OCI-LY1 (cell line): Measurements from ENCODE around the gene LRIT3.

ENCODE experiments used
- H2AFZ ChIP-seq: fragments of 200-600 bp; sonication (generic), shearing (Covaris generic); 2 replicates; pipeline ENCODE4 v1.6.0; 2014; ENCODE audit warnings: antibody characterized with exemption, mild to moderate bottlenecking, low read length
- H3F3A ChIP-seq: fragments of 200-600 bp; sonication (generic), shearing (Covaris generic); 2 replicates; pipeline ENCODE4 v1.6.0; 2014; ENCODE audit warnings: mild to moderate bottlenecking, antibody characterized with exemption, low read length, moderate library complexity; ENCODE audit not compliant: insufficient read depth
- H3K27ac ChIP-seq: fragments of 200-600 bp; sonication (generic); 2 replicates; pipeline ENCODE4 v1.5.1; 2014; ENCODE audit warnings: low read length, mixed run types, mild to moderate bottlenecking, low read depth; ENCODE audit not compliant: poor library complexity, severe bottlenecking
- H3K27me3 ChIP-seq: fragments of 200-600 bp; sonication (generic); 2 replicates; pipeline ENCODE4 v1.6.0; 2014; ENCODE audit warnings: antibody characterized with exemption, mild to moderate bottlenecking, low read length, moderate library complexity; ENCODE audit not compliant: insufficient read depth
- H3K36me3 ChIP-seq: fragments of 200-600 bp; sonication (generic); 2 replicates; pipeline ENCODE4 v1.6.1; 2014; ENCODE audit warnings: mild to moderate bottlenecking, antibody characterized with exemption, low read length, moderate library complexity, mixed read lengths; ENCODE audit not compliant: insufficient read depth
- H3K4me1 ChIP-seq: fragments of 200-600 bp; sonication (generic); 2 replicates; pipeline ENCODE4 v1.5.1; 2014; ENCODE audit warnings: mild to moderate bottlenecking, low read length, moderate library complexity; ENCODE audit not compliant: insufficient read depth, severe bottlenecking
- H3K4me2 ChIP-seq: fragments of 200-600 bp; sonication (generic), shearing (Covaris generic); 2 replicates; pipeline ENCODE4 v1.6.1; 2014; ENCODE audit warnings: low read length
- H3K4me3 ChIP-seq: fragments of 200-600 bp; sonication (generic); 2 replicates; pipeline ENCODE4 v1.5.1; 2014; ENCODE audit warnings: low read length, low read depth, mild to moderate bottlenecking, mixed read lengths; ENCODE audit not compliant: poor library complexity, severe bottlenecking
- H3K79me2 ChIP-seq: fragments of 200-600 bp; shearing (Covaris generic); 2 replicates; pipeline ENCODE4 v1.6.1; 2016; ENCODE audit warnings: mixed run types, low read length, mixed read lengths; ENCODE audit not compliant: insufficient read depth
- H3K9ac ChIP-seq: fragments of 200-600 bp; sonication (generic), shearing (Covaris generic); 2 replicates; pipeline ENCODE4 v1.6.1; 2014; ENCODE audit warnings: mild to moderate bottlenecking, low read length, mixed read lengths
- H3K9me2 ChIP-seq: fragments of 200-600 bp; sonication (generic), shearing (Covaris generic); 2 replicates; pipeline ENCODE4 v1.6.1; 2014; ENCODE audit warnings: low read depth, mild to moderate bottlenecking, low read length, mixed read lengths
- H3K9me3 ChIP-seq: fragments of 200-600 bp; shearing (Covaris generic); 2 replicates; pipeline ENCODE4 v1.6.1; 2014; ENCODE audit warnings: low read length, mixed read lengths
- H4K20me1 ChIP-seq: fragments of 200-600 bp; sonication (generic), shearing (Covaris generic); 2 replicates; pipeline ENCODE4 v1.6.0; 2016; ENCODE audit warnings: mild to moderate bottlenecking, low read length; ENCODE audit not compliant: insufficient read depth
- CTCF ChIP-seq: fragments of 200-600 bp; sonication (generic), shearing (Covaris generic); IDR thresholded peaks from 2 replicates; pipeline ENCODE4 v1.5.1; 2017; ENCODE audit warnings: mild to moderate bottlenecking, antibody characterized with exemption, low read length, moderate library complexity, mixed read lengths
- EZH2 ChIP-seq: fragments of 200-600 bp; sonication (generic), shearing (Covaris generic); IDR thresholded peaks from 2 replicates; pipeline ENCODE4 v1.8.0; 2017; ENCODE audit warnings: borderline replicate concordance, mixed run types, mild to moderate bottlenecking, antibody characterized with exemption, low read length, moderate library complexity, mixed read lengths

LRIT3 gene

GRCh38 chr4:109890076-109890475 lies 42.2 kb downstream of the LRIT3 start:
- TF ChIP-seq CTCF (no peak), EZH2 (no peak)
- H4K20me1 ChIP-seq = no peaks in the 10 kb centered on the region
- H3F3A ChIP-seq = no peaks in the 10 kb centered on the region
- no peaks in the 10 kb centered on the region for H3K4me1 ChIP-seq
- no peaks in the 10 kb centered on the region for H3K27me3 ChIP-seq
- H3K4me3 ChIP-seq = no peak overlapping the region
- no peak overlapping the region for H3K27ac ChIP-seq
- no peaks in the 10 kb centered on the region for H3K9me2 ChIP-seq
- no peak overlapping the region for H3K9ac ChIP-seq
- H2AFZ ChIP-seq = no peak overlapping the region
- H3K36me3 ChIP-seq = no peaks in the 10 kb centered on the region
- H3K4me2 ChIP-seq = no peak overlapping the region
- H3K9me3 ChIP-seq = no peaks in the 10 kb centered on the region
- H3K79me2 ChIP-seq = no peaks in the 10 kb centered on the region

- Histone ChIP-seq H3K4me3 (no peak overlapping the region), H3F3A (no peaks in the 10 kb centered on the region), H3K4me2 (no peak overlapping the region), H3K27me3 (no peaks in the 10 kb centered on the region), H4K20me1 (no peaks in the 10 kb centered on the region), H3K27ac (no peak overlapping the region), H2AFZ (no peak overlapping the region), H3K36me3 (no peaks in the 10 kb centered on the region), H3K4me1 (no peaks in the 10 kb centered on the region), H3K9ac (no peak overlapping the region), H3K9me2 (no peaks in the 10 kb centered on the region), H3K79me2 (no peaks in the 10 kb centered on the region), H3K9me3 (no peaks in the 10 kb centered on the region)
- TF ChIP-seq CTCF (no peak), EZH2 (no peak)
Measured at GRCh38 chr4:109902559-109903251, 54.8 kb downstream of the LRIT3 start.

- no peak overlapping the region for H3K27ac ChIP-seq
- H3K36me3 ChIP-seq = no peaks in the 10 kb centered on the region
- H3K79me2 ChIP-seq = no peaks in the 10 kb centered on the region
- no peaks in the 10 kb centered on the region for H3K9me2 ChIP-seq
- H3K4me3 ChIP-seq = no peak overlapping the region
- H3K9ac ChIP-seq = no peak overlapping the region
- TF ChIP-seq EZH2 = no peak
- H3K4me1 ChIP-seq = no peaks in the 10 kb centered on the region
- no peaks in the 10 kb centered on the region for H3K27me3 ChIP-seq
- H2AFZ ChIP-seq = no peak overlapping the region
- no peak overlapping the region for H3K4me2 ChIP-seq
- H3F3A ChIP-seq = no peaks in the 10 kb centered on the region
- H3K9me3 ChIP-seq = no peaks in the 10 kb centered on the region
- no peaks in the 10 kb centered on the region for H4K20me1 ChIP-seq
Measured at GRCh38 chr4:109908731-109909130, 60.8 kb downstream of the LRIT3 start.

GRCh38 chr4:109910256-109910655 lies 62.3 kb downstream of the LRIT3 start:
- Histone ChIP-seq H3K79me2 (no peaks in the 10 kb centered on the region), H3K9me2 (no peaks in the 10 kb centered on the region), H3K4me2 (no peak overlapping the region)

More at GRCh38 chr4:109910256-109910655, 62.3 kb downstream of the LRIT3 start:
- H3K4me3 ChIP-seq = no peak overlapping the region
- no peaks in the 10 kb centered on the region for H3K9me3 ChIP-seq
- TF ChIP-seq CTCF = no peak
- H3F3A ChIP-seq = no peaks in the 10 kb centered on the region
- H3K27me3 ChIP-seq = no peaks in the 10 kb centered on the region
- no peak overlapping the region for H2AFZ ChIP-seq
- H3K9ac ChIP-seq = no peak overlapping the region
- no peak overlapping the region for H3K27ac ChIP-seq
- no peaks in the 10 kb centered on the region for H3K36me3 ChIP-seq
- H3K4me1 ChIP-seq = no peaks in the 10 kb centered on the region
- H4K20me1 ChIP-seq = no peaks in the 10 kb centered on the region
